ENCODE measurements around the gene CCNK.

Gene CCNK

DNA sequence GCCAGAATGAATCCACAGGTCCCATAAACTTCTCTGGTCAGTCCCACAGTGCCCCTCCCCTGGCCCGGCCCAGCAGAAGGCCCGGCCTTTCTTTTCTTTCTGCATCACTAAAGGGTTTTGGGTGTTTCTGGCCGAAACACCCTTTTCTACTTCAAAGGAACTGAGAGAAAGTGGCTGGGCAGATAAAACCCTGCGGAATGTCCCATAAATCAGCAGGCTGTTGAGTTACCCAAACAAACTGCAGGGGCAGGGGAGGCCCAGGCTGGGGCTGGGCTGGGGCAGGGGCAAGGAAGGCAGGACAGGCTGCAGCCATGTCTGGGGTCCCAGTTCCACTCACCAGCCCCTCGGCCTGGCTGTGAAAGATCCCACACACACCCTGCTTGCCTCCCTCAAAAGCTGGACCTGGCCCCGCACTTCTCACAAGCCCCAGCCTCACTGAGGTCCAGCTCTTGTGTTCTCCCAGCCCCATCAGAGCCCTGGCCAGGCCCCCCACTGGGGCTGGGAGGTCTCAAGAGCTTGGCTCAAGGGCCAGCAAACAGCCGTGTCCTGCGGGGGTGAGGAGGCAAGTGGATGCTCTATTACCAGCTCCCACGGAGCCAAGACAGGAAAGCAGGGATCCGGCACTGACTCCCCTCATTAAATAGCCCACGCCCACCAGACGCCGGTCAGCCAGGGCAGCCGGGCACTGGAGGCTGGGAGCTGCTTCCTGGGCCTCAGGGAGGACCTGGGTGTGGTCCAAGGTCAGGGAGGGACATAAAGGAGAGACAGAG lies 41.9 kb downstream of the CCNK start:
- DNase-seq (ENCODE audit: low spot score in 2 of 2): peak; percentile 80 to 82
- Histone ChIP-seq H3K27me3 (ENCODE audit: low read depth) (no peaks in the 10 kb centered on the region), H3K9me3 (no peaks in the 10 kb centered on the region), H3K4me1 (peaks cover 29% of the 10 kb centered on the region), H3K4me3 (no peak overlapping the region), H3K36me3 (replicated peaks) (0 out of 2 replicates have a peak, but pooled peaks cover 4% of the 10 kb centered on the region)
- in situ Hi-C loops (cut with MboI; ENCODE audit: low sequenced_read_pairs): loop anchor here (5.0 to 10.0 kb wide), 2 partner anchors 104 to 362 kb away; no protein-coding TSS in a partner anchor

DNA sequence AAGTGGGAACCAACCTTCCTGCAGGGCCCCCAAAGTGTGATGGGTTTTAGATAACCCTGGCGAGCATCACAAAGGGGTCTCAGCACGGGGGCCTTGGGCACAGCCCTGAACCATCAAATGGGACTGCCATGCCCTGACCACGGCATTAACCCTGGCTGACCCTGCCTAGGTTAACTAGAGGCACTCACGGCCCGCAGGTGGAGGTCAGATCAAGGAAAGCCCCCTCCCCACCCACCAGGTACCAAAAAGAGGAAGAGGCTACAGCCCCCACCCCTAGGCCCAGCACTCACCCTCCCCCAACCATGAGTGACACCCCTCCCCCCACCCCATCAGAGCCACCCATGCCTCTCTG lies 42.5 kb downstream of the CCNK start:
- no peaks in the 10 kb centered on the region for H3K9me3 ChIP-seq
- H3K4me1 ChIP-seq: peaks cover 29% of the 10 kb centered on the region
- no peaks in the 10 kb centered on the region for H3K27me3 ChIP-seq (ENCODE audit: low read depth)
- in situ Hi-C loops (cut with MboI; ENCODE audit: low sequenced_read_pairs): loop anchor here (5.0 to 10.0 kb wide), 2 partner anchors 104 to 361 kb away; no protein-coding TSS in a partner anchor
- H3K4me3 ChIP-seq: no peak overlapping the region
- no peak for DNase-seq (ENCODE audit: low spot score in 2 of 2)
- 0 out of 2 replicates have a peak, but pooled peaks cover 4% of the 10 kb centered on the region for H3K36me3 ChIP-seq (replicated peaks)

DNA sequence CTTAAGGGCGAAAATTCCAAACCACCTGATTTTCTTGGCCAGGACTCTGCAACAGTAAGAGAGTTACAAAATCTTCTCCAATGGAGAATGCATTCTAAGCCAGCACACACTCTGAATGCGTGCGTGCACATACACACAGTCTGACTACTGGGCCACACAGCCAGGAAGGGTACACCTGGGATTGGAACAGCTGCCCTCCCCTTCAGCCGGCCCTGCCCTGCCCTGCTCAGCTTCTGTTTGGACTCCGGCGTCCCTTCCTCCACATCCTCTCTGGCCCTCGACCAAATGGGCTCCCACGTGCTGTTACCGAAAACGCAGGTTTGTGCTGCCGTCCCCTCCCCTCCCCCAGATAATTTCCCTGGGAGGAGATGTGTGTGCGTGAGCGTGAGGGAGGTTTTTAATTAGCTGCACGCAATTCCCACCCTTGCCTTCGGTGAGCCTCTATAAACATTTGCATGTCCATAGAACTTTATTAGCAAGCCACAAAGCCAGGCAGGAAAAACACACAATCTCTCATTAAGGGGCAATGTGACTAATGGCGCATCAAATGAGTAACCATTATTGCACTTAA lies 43.0 kb downstream of the CCNK start:
- Histone ChIP-seq H3K36me3 (replicated peaks) (0 out of 2 replicates have a peak, but pooled peaks cover 4% of the 10 kb centered on the region), H3K9me3 (no peaks in the 10 kb centered on the region), H3K27me3 (ENCODE audit: low read depth) (no peaks in the 10 kb centered on the region), H3K4me3 (no peak overlapping the region), H3K4me1 (peaks cover 29% of the 10 kb centered on the region)
- in situ Hi-C loops (cut with MboI; ENCODE audit: low sequenced_read_pairs): loop anchor here (5.0 to 10.0 kb wide), 2 partner anchors 103 to 361 kb away; no protein-coding TSS in a partner anchor
- DNase-seq (ENCODE audit: low spot score in 2 of 2): peak; percentile 69 to 74

DNA sequence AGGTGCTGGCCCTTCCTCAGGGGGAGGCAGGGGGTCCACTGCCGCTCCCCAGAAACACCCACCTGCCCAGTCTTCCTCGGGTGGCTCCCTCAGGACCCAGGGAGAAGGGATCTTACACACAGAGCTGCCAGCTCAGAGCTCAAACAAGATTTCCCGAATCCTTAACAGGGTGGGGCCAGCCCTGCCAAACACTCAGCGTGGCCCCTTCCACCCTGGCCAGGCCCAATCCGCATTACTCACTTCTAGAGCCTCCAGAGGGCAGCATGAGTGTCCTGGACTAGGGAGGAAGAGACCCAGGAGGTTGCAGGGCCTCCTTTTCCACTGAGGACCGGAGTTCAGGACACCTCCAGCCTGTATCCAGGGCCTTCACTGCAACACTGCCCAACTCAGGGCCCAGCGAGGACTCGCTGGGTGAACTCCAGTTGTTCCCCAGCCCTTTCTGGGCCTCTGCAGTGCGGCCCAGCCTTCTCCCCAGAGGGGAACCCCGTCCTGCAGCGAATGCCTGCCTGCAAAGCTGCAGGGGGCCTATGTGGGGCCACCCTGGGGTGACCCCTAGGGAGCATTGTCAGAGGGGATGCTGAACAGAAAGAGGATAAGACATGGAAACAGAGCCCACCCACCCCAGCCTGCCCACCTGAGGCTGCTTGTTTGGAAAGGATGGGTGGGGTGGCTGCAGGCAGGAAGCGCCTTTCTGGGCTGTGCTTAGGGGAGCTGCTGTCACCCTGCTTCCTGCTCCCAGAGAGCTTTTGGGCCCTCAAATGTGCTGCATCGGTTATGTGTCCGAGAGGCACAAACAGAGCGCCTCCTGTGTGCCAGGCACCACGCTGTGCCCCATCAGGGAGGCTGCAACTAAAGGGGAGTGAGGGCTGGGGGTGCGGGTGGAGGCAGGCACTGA lies 43.8 kb downstream of the CCNK start:
- peak; percentile 35 to 73 for DNase-seq (ENCODE audit: low spot score in 2 of 2)
- H3K4me1 ChIP-seq: peaks cover 29% of the 10 kb centered on the region
- H3K9me3 ChIP-seq: no peaks in the 10 kb centered on the region
- in situ Hi-C loops (cut with MboI; ENCODE audit: low sequenced_read_pairs): loop anchor here (5.0 to 10.0 kb wide), 2 partner anchors 102 to 360 kb away; no protein-coding TSS in a partner anchor
- H3K4me3 ChIP-seq: no peak overlapping the region
- 0 out of 2 replicates have a peak, but pooled peaks cover 4% of the 10 kb centered on the region for H3K36me3 ChIP-seq (replicated peaks)
- no peaks in the 10 kb centered on the region for H3K27me3 ChIP-seq (ENCODE audit: low read depth)

DNA sequence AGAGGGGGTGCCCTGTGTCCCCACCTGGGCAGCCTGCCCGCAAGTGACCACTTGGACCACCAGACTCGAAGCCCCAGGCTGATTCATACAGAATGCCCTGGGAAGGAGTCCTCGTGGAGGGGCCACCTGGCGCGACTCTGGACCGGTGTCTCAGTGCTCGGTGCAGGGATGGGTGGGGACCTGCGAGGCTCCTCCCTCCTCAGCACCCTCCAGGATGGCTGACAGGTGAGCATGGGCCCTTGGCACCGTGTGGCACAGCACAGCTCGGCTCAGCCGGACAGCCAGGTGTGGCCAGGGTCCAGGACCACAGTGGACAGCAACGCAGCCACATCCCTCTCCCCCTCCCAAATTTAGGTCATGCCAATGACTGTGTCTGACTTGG lies 44.5 kb downstream of the CCNK start:
- DNase-seq (ENCODE audit: low spot score in 2 of 2): no peak
- Histone ChIP-seq H3K27me3 (ENCODE audit: low read depth) (no peaks in the 10 kb centered on the region), H3K4me3 (no peak overlapping the region), H3K4me1 (peaks cover 29% of the 10 kb centered on the region), H3K36me3 (replicated peaks) (0 out of 2 replicates have a peak, but pooled peaks cover 4% of the 10 kb centered on the region), H3K9me3 (no peaks in the 10 kb centered on the region)
- in situ Hi-C loops (cut with MboI; ENCODE audit: low sequenced_read_pairs): loop anchor here (10.0 kb wide), 1 partner anchor 359 kb away; no protein-coding TSS in a partner anchor

DNA sequence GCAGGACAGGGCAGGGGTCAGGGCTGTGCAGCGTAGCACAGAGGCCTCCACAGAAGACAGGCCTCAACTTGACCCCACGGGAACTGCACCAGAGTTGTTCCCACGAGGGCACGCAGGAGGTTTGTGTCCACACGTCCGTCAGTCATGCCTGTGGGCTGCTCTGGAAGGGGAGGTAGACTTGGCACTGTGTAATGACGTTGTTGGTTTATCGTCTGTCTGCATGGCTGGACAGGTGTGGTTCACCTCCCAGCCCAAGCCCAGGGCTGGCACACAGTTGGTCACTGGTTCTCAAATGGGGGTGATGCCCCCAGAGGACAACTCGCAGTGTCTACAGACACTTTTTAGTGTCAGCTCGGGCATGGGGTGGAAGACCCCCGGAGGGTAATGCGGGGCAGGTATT lies 45.8 kb downstream of the CCNK start:
- Histone ChIP-seq H3K4me1 (peaks cover 29% of the 10 kb centered on the region), H3K27me3 (ENCODE audit: low read depth) (no peaks in the 10 kb centered on the region), H3K36me3 (replicated peaks) (no peaks in the 10 kb centered on the region), H3K4me3 (no peak overlapping the region), H3K9me3 (no peaks in the 10 kb centered on the region)
- in situ Hi-C loops (cut with MboI; ENCODE audit: low sequenced_read_pairs): loop anchor here (10.0 kb wide), 1 partner anchor 358 kb away; no protein-coding TSS in a partner anchor
- DNase-seq (ENCODE audit: low spot score in 2 of 2): no peak

DNA sequence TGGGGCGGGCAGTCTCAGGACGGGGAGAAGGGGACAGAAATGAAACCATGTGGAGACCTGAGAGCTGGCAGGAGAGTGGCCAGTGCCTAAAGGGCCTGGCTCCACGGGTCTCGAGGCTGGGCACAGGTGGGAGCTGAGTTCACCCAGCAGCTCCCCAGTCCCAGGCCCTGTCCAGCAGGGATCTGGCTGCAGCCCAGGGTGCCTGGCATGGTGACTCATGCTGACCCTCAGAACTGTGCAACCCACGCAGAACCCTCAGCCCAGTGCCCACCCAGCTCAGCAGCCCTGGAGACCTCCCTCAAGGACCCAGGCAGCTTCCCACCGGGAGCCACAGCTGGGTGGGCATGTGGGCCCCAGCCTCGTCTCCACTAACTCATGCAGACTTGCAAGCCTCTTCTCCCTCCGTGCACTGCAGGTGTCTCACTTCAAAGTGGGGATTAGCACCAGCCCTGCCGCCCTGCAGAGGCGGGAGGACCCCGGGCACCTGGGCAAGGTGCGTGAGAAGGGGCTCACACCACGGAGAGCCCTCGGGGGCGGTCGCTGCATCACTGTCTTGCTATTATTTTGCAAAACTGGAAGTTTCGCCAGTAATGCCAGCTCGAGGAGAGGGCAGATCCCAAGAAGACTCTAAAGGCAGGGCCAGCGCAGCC lies 46.3 kb downstream of the CCNK start:
- in situ Hi-C loops (cut with MboI; ENCODE audit: low sequenced_read_pairs): loop anchor here (10.0 kb wide), 1 partner anchor 357 kb away; no protein-coding TSS in a partner anchor
- Histone ChIP-seq H3K4me3 (no peak overlapping the region), H3K4me1 (peaks cover 28% of the 10 kb centered on the region), H3K9me3 (no peaks in the 10 kb centered on the region), H3K27me3 (ENCODE audit: low read depth) (no peaks in the 10 kb centered on the region), H3K36me3 (replicated peaks) (no peaks in the 10 kb centered on the region)
- no peak for DNase-seq (ENCODE audit: low spot score in 2 of 2)

DNA sequence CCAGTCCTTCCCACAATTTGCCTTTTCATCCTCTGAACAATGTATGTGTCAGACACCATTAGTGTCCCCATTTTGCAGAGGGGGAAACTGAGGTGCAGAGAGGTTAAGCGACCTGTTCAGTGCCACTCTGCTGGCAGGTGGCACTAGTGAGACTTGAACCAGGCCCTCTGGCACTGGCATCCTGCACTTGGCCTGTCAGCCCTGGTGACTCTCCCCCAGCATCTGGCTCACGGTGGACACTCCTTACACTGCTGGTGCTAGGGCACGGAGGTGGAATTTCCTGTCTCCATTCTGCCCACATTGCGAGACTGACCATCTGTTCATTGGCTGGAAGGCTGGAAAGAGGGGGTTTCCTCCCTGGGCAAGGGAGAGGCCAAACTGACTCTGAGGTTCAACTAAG lies 48.7 kb downstream of the CCNK start:
- in situ Hi-C loops (cut with MboI; ENCODE audit: low sequenced_read_pairs): loop anchor here (10.0 kb wide), 1 partner anchor 355 kb away; no protein-coding TSS in a partner anchor
- Histone ChIP-seq H3K4me3 (no peak overlapping the region), H3K4me1 (peaks cover 6% of the 10 kb centered on the region), H3K27me3 (ENCODE audit: low read depth) (no peaks in the 10 kb centered on the region), H3K9me3 (no peaks in the 10 kb centered on the region), H3K36me3 (replicated peaks) (no peaks in the 10 kb centered on the region)
- DNase-seq (ENCODE audit: low spot score in 2 of 2): no peak

DNA sequence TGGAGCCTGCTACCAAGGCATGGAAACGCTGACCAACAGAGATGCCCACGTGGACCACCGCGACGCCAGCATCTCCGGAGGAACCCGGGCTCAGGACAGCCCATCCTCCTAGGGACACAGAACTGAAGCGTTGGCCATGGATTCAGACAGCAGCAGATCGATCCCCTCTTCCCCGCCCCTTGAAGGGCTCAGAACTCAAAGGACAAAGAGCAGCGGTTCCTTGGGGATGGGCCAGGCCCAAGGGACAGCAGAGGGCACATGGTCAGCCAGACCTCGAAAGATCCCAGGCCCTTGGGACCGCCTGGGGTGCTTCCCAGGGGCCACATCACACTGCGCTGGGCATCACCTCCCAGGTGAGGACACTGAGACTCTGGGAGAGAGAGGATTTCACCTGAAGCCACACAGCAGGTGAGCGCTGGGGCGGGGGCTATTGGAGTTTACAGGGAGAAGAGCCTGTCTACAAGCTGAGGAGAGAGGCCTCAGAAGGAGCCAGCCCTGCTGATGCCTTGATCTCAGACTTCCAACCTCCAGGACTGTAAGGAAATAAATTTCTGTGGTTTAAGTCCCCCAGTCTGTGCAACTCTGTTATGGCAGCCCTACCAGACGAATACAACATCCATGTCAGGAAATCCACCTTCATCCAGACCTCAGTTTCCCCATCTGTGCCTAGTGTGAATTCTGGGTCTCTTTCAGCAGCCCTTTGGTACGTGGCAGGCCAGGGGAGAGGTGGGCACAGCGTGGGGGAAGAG lies 49.4 kb downstream of the CCNK start:
- no peak for DNase-seq (ENCODE audit: low spot score in 2 of 2)
- Histone ChIP-seq H3K36me3 (replicated peaks) (no peaks in the 10 kb centered on the region), H3K27me3 (ENCODE audit: low read depth) (no peaks in the 10 kb centered on the region), H3K4me3 (no peak overlapping the region), H3K9me3 (no peaks in the 10 kb centered on the region), H3K4me1 (no peaks in the 10 kb centered on the region; the same call in 1 of the 2 replicates)
- in situ Hi-C loops (cut with MboI; ENCODE audit: low sequenced_read_pairs): no loop called here

DNA sequence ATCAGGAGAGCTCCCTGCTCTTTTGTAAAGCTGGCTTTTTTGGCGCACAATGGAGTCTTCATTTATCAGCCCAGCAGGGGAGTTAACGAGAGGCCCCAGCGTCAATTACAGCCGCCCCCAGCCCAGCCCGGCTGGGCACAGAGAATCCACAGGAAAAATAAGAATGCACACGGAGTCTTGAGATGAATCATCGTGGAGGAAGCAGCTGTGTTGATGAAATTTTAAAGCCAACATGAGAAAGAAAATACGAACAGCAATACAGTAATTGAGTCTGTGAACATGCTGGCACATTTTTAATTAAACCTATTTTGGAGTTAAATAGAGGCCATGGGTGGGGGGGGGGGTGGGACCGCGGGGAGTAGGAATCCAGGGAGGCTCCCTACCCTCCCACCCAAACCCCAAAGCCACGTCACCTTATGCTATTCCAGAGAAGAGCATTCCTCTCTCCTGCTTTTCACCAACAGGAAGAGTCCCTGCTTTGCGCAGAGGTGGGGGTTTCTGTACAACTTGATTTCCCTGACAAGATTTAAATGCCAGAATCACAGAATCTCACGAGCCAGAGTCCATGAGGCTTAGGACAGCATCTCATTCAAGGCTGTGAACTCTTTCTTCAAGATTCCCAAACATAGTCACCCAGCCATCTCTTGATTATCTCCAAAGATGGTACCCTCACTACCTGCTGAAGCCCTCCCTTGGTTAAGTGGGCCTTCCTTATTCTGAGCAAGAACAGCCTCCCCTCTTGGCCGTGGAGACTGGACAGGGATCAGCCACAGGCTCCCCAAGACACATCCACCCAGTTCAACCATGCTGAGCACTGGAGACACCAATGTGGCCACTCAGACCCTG lies 50.3 kb downstream of the CCNK start:
- Histone ChIP-seq H3K4me3 (no peak overlapping the region), H3K36me3 (replicated peaks) (no peaks in the 10 kb centered on the region), H3K27me3 (ENCODE audit: low read depth) (no peaks in the 10 kb centered on the region), H3K4me1 (no peaks in the 10 kb centered on the region), H3K9me3 (no peaks in the 10 kb centered on the region)
- in situ Hi-C loops (cut with MboI; ENCODE audit: low sequenced_read_pairs): no loop called here
- no peak for DNase-seq (ENCODE audit: low spot score in 2 of 2)

DNA sequence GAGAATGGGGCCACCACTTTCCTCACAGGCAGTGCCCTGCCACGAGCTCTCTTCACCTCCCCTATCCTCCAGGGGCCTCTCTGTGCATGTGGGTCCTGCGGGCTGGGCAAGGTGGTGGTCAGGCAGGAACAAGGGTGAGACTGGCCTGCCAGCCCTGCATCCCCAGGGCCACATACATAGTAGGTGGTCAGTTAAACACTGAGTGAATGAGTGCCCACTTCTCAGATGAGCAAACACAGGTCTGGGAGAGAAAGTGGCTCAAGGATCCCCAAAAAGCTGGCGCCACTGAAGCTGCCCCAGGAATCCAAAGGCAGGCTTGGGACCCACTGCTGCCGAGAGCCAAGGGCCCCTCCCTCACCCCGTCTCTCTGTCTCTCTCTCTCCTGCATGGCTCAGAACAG lies 51.1 kb downstream of the CCNK start:
- no peaks in the 10 kb centered on the region for H3K36me3 ChIP-seq (replicated peaks)
- in situ Hi-C loops (cut with MboI; ENCODE audit: low sequenced_read_pairs): no loop called here
- H3K27me3 ChIP-seq (ENCODE audit: low read depth): no peaks in the 10 kb centered on the region
- H3K4me3 ChIP-seq: no peak overlapping the region
- H3K9me3 ChIP-seq: no peaks in the 10 kb centered on the region
- DNase-seq (ENCODE audit: low spot score in 2 of 2): no peak
- H3K4me1 ChIP-seq: no peaks in the 10 kb centered on the region

DNA sequence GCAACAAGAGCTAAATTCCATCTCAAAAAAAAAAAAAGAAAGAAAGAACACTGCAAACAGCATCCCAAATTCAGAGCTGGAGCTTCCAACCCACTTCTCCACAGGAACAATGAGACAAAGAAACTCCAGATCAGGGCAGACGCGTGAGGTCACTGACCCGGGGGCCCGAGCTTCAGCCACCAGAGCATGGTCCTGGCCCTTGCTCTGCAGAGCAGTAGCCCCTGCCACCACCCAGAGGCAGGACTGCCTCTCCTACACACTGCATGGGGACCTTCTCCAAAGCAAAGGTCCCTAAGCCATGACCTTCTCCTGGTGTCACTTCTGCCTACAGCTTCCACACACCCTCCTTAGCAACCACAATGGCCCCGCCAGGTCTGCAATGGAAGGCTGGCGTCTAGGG lies 53.1 kb downstream of the CCNK start:
- in situ Hi-C loops (cut with MboI; ENCODE audit: low sequenced_read_pairs): no loop called here
- Histone ChIP-seq H3K4me3 (no peak overlapping the region), H3K4me1 (no peaks in the 10 kb centered on the region)

More for the DNA sequence above, 53.1 kb downstream of the CCNK start:
- no peak for DNase-seq (ENCODE audit: low spot score in 2 of 2)
- H3K27me3 ChIP-seq (ENCODE audit: low read depth): no peaks in the 10 kb centered on the region
- no peaks in the 10 kb centered on the region for H3K9me3 ChIP-seq
- no peaks in the 10 kb centered on the region for H3K36me3 ChIP-seq (replicated peaks)

All from HAP-1 (cell line).